Fibroblast of lung (primary cell): ENCODE measurements around the gene TBC1D14.

Source experiments
- CTCF ChIP-seq, 2 donors: IDR thresholded peaks in 1 of 2; conservative IDR thresholded peaks in 1 of 2; 1 replicate in 1 of 2; 2 replicates in 1 of 2; pipeline ENCODE4 v1.5.1; 2011 to 2012; ENCODE audit warnings: low read length in 2 of 2, control low read depth in 1 of 2, inconsistent platforms in 1 of 2, low read depth in 1 of 2, mild to moderate bottlenecking in 1 of 2
- EZH2 ChIP-seq: IDR thresholded peaks from 2 replicates; pipeline ENCODE4 v1.5.1; 2012; ENCODE audit warnings: low read length, control low read depth, mild to moderate bottlenecking; ENCODE audit errors: missing control alignments

DNA sequence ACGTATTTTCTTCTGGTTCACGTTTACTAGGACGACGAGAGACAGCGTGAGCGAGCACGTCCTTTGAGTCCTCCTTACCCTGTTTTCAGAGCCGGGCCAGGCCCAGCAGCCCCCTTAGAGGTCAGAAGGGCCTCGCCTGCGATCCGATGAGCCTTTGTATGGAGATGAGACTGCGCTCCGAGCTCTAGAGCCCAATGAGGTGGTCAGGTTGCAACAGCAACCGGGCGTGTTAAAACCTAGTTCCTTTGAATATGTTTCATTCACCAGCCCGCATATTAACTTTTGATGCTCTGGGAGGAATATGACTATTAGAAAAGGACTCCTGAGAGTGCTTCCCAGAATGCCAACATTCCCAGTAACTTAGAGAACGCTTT, 77.9 kb downstream of the TBC1D14 start:
- TF ChIP-seq CTCF (conservative IDR thresholded peaks at IDR 0.05 in 1 of 2, IDR thresholded peaks at IDR 0.05 in 1 of 2; ENCODE audit: low read depth in 1 of 2, low read length in 2 of 2) (no peak), EZH2 (no peak)
